HG02623 (cell line): ENCODE data around the gene CABLES1.

Experiments
- ATAC-seq: cut with Tn5 transposase; IDR thresholded peaks from one replicate; pipeline ENCODE4 v1.9.1; 2021; ENCODE audit warnings: moderate library complexity; ENCODE audit not compliant: unreplicated experiment

CABLES1 gene

GRCh38 chr18:23165271-23166068 lies 30.2 kb downstream of the CABLES1 start:
- no peak for ATAC-seq

DNA sequence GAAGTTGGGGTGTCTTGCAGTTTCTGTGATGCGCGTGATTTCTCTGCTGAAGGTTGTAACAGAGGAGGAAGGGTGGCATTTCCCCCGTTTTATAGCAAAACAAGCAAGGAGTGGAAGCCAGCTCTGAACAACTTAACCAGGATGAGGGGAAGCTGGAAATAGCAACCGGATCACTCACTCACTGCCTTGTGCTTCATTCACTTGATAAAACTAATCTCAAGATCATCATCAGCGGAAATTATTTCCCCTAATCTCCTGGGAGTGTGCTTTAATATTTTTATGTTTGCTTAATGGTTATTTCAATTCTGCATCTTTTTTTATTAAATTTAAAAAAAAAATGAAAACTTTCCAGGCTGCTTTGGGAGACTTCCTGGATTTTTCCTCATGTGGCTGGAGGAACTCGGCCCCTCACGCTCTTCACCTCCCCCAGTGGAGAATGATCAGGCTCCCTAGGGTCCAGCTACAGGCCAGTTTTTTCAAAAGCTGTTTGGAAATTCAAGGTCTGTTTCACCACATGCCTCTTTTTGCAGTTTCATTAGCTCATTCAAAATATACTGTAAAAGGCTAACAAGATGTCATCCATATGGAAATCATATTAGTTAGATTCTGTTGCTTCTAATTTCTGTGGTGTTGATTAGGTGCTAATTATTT lies 31.7 kb downstream of the CABLES1 start:
- no peak for ATAC-seq

DNA sequence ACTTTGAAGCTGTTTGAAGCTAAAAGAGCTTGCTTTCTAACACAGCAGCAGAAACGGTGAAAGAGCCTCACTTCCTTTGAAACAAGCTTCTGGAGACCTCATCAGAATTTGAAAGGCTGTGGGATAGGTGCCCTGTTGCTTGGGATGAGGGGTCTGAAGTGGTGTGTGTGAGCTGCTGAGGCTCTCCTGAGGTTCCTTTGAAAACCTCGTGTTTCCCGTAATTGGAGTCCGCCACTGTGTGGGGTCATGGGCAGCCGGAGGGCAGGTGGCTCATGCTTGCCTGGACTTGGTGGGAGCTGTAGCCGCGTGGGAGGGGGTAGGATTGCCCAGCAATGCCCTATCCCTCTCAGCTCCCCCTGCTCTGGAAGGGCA lies 34.4 kb downstream of the CABLES1 start:
- no peak for ATAC-seq

GRCh38 chr18:23170137-23170536 lies 34.9 kb downstream of the CABLES1 start:
- ATAC-seq: no peak

GRCh38 chr18:23171581-23172156 lies 36.4 kb downstream of the CABLES1 start:
- no peak for ATAC-seq

DNA sequence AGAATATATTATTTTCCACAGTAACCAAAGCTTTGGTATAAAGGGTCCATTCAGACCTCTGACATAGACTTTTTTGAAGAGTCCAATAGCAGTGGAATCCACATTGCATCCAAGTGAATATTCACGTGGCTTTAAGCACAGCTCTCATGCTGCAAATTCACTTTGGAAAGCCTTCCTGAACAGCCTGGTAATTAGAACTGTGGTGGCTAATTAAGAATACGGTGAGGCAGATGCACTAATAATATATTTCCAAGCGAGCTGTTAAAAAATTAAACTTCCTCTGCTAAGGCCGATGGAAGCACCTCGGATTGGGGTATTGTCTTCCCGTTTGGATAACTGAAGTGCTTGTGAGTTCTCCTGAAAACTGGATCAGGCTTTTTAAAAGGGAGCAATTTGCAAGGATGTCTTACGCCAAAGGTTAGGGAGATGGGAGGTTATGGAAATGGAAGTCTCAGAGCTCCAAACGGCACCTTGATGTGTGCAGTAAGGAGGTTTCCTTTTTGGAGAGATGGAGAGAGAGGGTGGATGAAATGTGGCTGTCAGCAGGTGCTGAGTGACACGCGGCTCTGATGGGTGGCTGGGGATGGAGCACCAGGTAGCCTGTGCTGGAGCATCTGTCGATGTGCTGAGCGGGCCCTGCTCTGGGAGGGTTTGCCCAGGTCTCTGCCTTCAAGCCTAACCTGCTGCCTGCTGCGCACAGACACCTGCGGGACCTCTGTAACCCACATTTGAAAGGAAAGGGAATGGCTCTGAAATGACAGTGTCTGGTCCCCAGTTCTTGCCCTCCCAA lies 37.5 kb downstream of the CABLES1 start:
- no peak for ATAC-seq

- ATAC-seq: no peak
Measured at GRCh38 chr18:23173912-23174311, 38.6 kb downstream of the CABLES1 start.

DNA sequence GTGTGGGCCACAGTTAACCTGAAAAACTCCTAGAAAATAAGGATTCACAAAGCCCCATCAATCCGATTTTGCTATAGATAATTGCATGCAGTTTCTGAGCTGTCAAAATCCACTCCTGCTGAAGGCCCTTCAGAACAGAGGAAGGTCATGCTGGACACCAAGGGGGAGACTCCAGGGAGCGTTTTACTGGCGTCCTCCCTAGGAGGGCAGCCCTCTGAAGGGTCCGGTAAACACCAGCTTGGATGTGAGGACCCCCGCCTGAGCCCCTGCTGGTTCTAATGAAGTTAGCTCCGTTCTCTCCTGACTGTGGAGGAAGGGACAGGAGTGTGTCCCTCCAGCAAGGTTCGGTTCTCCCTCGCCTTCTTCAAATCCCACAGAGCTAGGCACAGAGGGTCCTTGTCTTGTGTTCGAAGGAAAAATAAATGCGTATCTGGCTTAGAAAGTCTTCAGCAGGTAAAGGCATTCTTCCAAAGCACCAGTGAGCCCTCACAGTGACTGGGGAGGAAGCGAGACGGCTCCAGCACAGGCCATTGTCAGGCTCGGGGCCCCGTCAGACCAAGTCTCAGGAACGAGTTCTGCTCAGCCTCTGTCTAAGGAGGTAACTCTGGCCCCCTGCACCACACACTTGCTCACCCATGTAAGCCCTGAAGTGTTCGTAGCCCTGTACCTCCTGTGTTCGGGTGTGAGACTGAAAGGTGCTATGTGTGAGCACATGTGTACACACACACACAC lies 41.6 kb downstream of the CABLES1 start:
- ATAC-seq: no peak

- ATAC-seq: no peak
Measured at GRCh38 chr18:23177433-23178072, 42.3 kb downstream of the CABLES1 start.

- no peak for ATAC-seq
Measured at GRCh38 chr18:23178201-23178600, 42.9 kb downstream of the CABLES1 start.

DNA sequence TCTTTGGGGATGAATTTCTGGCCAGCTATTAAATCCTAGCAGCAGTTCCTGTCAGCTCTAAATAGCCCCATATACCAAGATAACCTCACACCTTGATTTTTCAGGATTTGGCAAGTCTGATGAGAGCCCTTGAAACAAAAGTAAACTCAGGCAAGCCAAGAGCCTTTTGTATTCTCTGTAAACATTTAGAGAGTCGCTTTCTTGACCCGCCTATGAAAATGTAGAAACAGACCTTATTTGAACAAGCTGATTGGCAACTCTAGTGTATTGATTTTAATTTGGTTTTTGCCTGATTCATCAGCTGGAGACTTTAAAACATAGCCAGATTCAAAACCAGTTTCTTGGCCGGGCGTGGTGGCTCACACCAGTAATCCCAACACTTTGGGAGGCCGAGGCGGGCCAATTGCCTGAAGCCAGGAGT lies 43.4 kb downstream of the CABLES1 start:
- no peak for ATAC-seq

GRCh38 chr18:23179416-23179815 lies 44.1 kb downstream of the CABLES1 start:
- no peak for ATAC-seq

DNA sequence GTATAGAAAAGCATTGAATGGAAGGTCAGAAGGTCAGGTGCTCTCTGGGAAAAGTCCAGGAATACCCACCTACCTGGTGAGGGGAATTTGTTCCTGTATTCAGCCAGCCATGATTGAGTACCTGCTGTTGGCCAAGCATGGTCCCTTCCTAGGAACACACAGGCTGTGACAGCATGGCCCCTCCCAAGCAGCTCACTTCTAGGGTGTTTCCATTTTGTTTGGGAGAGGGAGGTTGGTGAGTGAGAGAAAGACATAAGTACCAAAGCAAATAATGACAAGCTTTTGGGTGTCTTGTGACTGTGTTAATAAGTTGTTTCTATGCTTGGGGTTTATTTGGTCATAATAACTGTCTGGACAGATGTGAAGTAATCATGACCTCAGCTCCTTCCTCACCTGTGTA lies 46.3 kb downstream of the CABLES1 start:
- ATAC-seq: no peak

- no peak for ATAC-seq
Measured at GRCh38 chr18:23182606-23183005, 47.3 kb downstream of the CABLES1 start.

- no peak for ATAC-seq
Measured at GRCh38 chr18:23183411-23184150, 48.3 kb downstream of the CABLES1 start.

DNA sequence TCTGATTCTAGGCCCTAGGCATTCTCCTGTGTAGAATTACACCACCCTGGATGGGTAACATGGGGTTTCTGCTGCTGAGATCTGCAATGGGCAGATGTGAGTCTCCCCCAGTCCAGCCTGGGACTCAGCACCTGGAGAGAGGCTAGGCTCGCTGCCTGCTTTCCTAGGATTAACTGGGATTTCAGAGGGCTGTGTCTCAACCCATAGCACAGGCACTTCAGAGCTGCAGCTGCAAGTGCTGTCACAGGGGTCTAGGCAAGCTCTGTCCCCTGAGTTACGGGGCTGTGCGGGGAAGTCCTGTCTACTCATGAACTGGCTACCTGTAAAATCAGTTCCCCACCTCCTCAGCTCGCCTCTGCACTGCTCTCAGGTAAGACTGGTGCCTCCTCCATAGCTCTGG lies 51.5 kb downstream of the CABLES1 start:
- no peak for ATAC-seq

- no peak for ATAC-seq
Measured at GRCh38 chr18:23188068-23188760, 52.9 kb downstream of the CABLES1 start.

GRCh38 chr18:23189099-23189498 lies 53.8 kb downstream of the CABLES1 start:
- ATAC-seq: no peak
